GF-D8 (cell line): ENCODE data around the gene CYTH1.
A peak's percentile ranks its signal among the peaks of the same experiment; 100 is the strongest.

Experiments used
- DNase-seq: peaks from one replicate; lab custom pipeline; 2025; lab: John Stamatoyannopoulos, UW

CYTH1 gene

DNA sequence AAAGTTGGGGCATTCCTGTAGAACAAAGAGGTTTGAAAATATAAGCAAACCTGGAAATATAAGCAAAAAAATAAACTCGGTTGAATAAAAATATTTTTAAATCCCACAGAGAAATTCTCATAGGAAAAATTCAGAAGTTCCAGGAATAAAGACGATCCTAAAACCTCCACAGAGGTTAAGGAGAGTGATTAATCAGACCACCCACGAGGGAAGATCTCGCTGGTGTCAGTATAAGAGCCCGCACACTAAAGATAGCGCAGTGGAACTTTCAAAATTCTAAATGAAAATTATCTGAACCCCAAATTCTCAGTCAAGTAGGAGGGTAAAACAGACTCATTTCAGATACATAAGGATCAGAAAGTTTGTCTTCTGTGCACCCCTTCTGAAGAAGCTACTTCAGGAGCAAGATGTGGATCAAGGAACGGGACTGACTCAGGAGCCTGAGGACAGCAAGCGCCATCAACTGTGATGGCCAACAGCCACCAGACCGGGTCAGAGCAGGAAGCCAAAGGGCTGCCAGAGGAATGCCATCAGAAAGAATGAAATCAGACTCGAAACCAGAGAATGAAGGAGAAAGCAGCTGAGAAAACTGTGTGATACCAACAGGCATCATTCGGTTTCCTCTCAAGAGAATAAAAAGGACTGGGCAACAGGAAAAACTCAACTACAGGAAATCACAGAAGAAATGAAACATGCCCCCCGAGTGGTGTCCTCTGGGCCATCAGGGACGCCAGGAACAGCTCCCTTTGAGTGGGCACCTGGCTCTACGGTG, 66.9 kb downstream of the CYTH1 start:
- no peak for DNase-seq

DNA sequence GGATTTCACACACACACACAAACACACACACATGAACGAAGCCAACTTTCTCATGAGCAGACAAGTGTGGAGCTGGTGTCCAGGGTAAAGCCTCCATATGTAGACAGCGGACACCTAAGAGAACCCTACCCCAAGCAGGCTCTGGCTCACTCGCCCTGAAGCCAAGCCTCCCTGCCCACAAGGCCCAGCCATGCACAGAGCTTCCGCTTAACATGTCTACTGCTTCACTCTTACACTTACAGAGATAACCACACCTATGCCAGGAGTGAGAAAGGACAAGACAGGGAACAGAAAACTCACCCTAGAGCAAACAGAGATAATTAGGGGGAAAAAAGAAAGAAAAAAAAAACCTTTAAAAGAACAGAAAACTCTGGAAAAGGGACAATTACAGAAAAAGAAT, 67.5 kb downstream of the CYTH1 start:
- DNase-seq, result no peak

DNA sequence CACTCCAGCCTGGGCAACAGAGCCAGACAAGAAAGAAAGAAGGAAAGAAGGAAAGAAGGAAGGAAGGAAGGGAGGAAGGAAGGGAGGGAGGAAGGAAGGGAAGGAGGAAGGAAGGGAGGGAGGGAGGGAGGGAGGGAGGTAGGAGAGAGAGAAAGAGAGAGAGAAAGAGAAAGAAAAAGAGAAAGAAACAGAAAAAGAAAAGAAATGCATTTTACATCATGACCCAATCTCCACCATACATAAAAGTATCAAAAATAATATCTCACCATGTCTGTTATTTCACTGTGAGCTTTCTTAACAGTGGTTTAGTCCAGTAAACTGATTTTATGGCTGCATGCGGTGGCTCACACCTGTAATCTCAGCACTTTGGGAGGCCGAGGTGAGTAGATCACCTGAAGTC, 70.0 kb downstream of the CYTH1 start:
- DNase-seq, result no peak

DNA sequence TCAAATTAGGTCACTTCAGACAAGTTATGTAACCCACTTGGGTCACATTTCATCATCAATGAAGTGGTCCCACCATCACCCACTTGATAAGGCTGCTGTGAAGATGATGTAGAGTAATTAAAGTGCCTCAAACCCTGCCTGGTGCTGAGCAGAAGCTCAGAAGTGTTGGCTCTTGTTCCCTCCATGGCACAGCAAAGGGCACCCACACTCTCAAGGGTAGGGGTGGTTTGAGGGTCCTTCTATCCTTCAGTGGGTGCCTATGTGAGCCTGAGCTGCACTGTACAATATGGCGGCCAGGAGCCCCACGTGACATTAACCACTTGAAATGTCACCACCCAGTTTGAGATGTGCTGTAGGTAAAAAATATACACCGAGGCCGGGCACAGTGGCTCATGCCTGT, 71.5 kb downstream of the CYTH1 start:
- DNase-seq, result no peak

DNA sequence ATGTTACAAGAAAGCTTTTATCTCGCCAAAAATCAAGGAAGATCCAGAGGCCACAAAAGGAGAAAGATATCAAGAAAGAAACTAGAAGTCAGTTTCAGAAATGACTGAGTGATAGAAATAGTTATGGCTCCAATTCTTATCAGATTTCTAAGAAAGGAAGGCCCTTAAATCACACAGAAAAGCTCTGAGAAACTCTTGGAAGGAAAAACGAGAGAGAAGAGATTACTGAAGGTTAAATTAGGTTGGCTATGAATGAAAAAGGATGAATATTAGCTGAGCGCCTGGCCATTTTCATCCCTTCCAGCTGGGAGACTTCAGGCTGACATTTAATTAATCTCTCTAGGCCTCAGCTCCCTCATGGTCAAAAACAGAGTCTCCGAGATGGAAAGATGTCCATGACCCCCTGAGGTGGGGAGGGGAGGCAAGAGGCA, 72.3 kb downstream of the CYTH1 start:
- no peak for DNase-seq

DNA sequence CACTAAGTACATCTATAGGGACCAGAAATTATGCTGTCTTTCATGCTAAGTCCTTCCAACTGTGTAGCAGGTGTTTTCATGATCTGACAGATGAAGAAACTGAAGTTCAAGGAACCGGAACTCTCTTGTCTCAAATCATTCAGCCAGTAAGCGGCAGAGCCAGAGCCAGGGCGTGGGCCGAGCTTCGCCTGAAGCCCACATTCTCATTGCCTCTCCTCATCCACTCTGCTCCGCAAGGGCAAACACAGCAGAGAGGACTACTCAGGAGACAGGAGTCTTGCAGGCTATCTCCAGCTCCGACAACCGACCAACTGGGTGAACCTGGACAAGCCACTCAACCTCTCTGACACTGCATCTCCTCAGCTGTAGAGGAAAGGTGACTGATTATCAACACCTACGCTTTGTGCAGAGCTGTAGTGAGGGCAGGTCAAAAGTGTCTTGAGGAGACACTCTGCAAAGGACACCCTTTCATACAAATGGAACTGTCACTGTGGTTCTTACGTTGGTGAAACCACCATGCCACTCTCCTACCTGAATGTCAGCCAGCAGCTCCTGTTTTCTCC, 72.9 kb downstream of the CYTH1 start:
- no peak for DNase-seq

DNA sequence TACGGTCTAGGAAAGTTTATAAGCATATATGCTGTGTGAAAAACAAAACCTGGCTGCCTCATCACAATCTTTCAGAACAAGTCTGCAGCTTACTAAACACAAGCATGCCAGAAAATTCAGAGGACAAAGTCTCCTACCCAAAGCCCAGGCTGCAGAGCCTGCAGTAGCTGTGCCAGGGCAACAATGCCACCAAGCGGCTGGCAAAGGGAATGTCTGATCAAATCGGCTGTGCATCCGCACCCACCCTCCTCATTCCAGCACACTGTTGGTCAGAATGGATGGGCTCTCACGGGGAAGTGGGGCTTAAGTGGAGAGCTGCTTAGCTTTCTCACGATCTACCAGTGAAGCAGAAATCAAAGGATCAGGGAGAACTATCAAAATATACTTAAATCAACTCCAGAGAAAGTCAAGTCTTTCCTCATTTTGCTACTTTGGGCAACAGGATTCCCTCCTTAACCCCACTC, 73.5 kb downstream of the CYTH1 start:
- peak; percentile 38 for DNase-seq

DNA sequence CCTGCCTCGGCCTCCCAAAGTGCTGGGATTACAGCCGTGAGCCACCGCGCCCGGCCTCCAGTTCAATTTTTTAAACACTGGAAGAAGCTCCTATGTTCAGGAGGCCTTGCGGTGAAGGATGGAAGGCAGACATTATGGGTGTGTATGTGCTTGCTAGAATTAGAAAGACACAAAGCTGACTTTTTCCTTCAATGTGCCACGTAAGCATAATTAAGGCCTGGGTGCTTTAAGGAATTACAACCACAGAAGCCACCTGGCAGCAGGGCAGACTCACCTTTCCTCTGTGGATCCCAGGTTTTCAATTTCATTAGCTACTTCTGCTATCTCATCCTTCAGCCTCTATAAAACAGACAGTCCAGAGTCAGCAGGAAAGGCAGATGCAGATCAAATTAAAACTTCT, 74.2 kb downstream of the CYTH1 start:
- DNase-seq, result no peak

DNA sequence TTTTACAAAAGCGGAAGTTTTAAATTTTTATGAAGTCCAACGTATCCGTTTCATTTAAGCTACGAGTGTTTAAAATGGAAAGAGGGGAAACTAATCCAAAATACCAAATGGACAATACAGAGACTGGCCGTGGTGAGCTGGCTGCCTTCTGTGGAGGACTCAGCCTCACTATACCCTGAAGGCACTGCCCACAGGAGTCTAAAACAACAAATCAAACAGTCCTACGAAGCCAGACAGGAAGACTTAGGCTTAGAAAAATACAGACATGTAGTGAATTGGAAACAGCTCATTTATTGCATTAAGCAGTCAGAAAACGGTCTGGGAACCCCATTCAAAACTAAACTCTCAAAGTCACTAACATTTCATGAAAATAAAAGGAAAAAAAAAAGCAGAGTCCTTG, 75.1 kb downstream of the CYTH1 start:
- DNase-seq, result no peak

DNA sequence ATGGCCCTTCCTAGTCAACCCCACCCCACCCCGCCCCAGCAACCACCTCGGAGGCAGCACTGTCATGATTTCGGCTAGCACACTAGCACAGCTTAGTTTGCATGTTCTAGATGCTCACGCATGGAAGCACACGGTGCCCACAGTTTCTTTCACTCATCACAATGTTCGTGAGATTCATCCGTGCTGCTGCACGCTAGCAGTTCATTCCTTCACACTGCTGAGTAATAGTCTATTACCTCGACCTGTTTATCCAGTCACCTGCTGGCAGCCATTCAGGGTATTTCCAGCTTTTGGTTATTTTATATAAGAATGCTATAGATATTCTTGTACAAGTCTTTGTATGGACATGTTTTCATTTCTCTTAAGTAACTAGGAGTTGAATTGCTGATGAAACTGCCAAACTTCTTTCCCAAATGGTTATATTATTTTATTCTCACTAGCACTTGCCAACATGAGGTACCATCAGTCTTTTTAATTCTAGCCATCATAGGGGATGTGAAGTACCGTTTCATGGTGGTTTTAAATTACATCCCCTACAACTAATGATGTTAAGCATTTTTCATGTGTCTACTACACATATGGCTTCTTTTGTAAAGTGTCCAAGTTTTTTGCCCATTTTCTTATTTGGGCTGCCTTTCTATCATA, 75.7 kb downstream of the CYTH1 start:
- no peak for DNase-seq

DNA sequence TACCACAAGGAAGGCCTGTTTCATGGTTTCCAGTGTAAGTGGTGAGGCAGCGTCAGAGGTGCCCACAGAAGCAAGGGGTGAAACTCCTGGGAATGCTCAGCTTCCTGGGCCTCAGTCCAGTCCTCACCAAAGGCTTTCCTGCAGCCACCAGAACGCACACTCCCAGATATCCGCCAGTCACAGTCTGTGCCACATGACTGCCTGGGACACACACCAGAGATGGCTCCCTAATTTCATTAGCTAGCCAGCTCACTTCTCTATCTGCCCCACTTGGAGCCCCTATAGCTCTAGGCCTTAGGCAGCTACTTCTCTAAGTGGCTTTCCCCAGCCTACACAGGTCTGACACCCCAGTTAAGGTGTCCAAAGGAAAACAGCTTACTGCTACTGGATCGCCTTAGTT, 77.0 kb downstream of the CYTH1 start:
- no peak for DNase-seq

DNA sequence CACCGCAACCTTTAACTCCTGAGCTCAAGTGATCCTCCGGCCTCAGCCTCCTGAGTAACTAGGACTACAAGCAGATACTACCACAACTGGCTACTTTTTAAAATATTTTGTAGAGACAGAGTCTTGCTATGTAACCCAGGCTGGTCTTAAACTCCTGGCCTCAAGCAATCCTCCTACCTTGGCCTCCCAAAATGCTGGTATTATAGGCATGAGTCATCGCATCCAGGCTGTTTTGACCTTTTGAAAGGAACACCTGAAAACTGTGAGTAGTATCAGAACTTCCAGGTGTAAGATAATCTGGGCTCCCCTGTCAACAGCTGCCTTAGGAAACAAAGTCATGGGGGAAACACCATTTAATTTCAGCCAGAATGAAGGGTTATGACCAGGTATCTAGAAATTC, 77.5 kb downstream of the CYTH1 start:
- no peak for DNase-seq

DNA sequence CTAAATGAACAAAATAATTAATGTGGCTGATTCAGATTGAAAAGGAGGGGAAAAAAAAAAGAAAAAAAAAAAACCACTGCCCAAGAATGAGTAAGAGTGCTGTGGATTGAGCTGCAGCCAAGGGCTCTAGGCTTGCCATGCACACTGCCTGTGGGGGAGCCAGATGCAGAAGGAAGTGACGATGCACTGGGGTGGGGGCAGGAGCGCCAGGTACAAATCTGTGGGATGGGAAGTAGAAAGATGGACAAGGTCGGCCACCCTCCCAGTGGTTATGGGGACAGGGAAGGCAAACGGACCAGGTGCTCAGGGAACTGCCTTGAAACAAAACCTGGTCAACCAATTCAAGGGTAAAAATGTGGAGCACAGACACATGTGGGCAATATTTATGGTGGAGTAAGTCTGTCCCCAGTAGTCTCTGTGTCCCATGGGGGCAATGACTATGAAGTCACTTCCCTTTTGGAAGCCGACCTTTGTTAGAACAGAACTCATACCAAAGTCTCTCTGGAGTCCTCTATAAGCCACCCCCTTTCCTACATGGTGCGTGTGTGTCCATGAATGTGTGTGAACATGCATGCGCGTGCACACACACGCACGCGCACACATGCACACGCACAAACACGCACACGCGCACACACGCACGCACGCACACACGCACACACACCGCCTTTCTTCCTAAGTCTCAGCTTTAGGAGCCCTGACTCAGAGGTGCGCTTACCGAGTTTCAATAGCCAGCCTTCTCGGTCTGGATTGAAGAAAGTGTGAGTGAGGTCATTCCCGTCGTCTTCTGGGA, 84.3 kb downstream of the CYTH1 start:
- DNase-seq, result no peak

DNA sequence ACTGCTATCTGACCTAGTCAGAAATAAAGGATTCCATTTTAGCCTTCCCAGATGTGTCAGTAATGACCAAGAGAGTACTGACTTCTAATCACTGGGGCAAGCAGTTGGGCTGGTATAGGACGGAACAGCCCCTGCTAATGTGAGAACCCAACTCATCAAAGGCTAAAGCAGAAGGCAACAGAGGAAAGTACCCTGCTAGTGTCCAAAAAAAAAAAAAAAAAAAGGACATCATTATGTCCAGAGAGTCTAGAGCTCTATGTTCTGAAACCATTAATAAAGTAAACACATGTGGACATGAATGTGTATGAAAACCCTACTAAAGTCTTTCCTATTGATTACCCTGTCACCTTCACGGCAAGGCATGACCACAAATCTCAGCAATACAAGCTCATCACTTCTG, 85.0 kb downstream of the CYTH1 start:
- no peak for DNase-seq

DNA sequence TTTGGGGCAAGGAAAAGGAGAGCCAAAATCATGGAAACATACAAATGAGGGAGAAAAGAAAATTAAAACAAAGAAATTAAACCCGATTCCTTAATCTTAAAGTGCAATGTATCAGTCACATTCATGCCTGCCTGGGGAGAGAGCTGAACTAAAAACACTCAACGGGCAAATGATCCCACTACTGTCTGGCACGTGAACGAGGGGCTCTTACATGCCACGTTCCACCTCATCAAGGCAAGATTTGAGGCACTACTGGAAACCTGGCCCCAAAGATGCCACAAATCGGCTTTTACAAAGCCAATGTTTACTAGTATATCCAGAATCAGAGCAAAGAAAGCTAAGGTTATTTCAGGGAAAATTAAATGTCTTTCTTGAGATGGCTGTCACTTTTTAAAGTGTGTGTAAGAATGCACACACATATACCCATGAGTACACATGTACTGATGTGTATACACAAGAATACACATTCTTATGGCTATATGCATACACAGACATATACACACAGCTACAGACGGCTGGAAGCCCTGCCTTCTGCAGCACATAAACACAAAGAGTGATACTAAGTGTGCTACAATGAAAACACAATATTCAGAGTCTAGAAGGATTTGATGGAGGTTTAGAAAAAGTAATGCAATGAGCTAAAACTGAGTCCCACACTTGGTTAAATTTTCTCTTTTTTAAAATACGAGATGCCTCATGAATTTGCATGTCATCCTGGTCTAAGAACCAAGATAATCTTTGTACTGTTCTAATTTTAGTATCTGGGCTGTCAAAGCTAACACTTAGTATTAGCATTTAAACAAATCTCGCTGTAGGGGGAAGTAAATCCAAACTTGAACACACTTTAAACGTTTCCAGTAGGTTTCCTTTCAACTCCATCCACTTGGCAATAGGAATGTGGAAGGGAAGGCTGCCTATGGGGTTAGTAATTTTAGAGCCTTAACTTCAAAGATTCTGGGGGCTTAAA, 85.8 kb downstream of the CYTH1 start:
- no peak for DNase-seq

DNA sequence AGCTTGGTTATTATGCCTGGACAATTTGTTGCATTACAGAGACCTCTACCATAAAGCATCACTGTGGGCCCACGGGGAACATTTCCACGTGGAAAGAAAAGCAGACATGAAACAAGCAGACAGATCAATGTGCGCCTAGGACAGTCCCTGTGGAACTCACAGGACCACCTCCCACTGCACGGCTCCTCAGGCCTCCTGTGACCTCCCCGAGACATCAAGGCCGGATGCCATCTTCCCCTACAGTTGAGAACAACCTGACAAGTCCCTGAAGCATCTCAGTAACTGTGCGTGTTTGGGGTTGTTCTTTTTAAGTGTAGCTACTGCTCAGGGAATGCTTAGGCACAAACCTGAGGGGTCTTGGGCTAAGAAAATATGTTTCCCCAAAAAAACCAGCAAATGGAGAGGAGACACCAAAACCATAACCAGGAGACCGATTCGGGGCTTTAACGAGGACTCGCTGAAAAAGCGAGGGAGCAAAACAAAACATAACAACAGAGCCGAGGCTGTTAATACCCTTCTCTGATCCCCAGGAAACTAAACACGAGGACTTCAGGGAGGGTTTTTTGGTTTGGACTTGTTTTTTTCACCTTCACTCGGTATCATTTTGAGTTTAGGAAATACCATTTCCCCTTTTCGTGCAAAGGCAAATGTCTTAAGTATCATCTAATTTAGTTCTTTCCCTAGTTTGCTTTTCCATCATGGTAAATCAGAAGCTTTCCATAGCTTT, 87.1 kb downstream of the CYTH1 start:
- DNase-seq, result no peak

DNA sequence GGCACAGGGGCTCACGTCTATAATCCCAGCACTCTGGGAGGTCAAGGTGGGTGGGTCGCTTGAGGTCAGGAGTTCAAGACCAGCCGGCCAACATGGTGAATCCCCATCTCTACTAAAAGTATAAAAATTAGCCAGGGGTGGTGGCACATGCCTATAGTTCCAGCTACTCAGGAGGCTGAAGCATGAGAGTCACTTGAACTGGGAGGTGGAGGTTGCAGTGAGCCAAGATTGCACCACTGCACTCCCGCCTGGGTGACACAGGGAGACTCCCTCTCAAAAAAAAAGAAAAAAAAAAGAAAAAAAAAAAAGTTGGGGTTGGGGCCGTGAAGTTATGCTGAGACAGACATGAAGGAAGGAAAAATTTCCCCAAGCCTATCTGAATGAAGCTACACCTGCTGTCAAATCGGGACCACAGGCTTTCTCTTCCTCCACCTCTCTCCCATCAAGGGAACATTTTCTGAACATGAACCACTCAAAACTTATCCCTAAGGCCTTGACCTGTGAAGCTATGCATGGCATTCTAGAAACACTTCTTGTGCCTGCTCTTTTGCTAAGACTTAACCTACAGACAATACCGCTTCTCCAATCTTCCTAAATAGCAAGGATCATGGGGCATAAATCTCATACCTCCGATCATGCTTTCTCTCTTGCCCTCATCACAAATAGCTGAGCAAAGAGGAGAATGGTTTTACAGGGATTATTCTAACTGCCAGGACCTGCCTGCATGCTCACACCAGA, 88.6 kb downstream of the CYTH1 start:
- DNase-seq, result no peak

DNA sequence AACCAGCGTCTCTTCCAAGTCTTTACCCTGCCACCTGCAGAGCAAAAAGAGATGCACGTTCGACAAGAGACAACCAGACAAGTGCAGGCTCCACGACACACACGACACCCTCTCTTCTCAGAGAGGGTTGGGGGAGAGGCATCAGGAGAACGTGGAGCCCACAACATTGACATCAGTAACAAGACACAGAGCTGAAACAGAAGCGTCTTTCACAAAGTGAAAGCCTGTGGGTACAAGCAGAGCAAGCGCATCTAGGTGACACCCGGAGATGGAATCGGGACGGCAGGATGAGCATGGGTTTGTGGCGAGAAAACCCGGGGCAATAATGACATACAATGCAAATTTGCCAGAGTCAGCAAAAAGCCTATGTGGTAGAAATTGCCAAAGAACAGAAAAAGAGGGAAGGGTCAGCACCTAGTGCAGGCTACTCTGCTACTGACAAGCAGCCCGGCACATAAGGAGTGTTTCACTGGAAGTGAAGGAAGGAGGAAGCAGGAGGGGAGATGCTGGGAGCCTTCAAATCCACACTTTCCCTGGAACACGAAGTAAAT, 89.5 kb downstream of the CYTH1 start:
- DNase-seq, result no peak

DNA sequence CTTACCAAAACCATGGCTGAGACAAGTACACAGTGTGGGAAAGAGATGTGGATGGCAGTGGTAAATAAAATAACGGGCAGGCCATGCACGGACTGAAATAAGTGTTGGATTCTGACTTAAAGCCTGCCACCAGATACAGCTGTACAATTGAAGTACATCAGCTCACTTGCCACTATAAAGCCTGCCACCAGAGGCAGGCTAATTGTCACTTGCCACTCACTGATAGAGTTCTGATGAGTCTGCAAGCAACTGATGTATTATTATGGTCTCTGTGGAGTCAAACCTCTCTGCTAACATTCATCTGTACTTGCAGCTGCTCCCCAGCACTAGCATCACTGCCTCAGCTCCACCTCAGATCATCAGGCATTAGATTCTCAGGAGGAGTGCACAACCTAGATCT, 93.0 kb downstream of the CYTH1 start:
- no peak for DNase-seq

DNA sequence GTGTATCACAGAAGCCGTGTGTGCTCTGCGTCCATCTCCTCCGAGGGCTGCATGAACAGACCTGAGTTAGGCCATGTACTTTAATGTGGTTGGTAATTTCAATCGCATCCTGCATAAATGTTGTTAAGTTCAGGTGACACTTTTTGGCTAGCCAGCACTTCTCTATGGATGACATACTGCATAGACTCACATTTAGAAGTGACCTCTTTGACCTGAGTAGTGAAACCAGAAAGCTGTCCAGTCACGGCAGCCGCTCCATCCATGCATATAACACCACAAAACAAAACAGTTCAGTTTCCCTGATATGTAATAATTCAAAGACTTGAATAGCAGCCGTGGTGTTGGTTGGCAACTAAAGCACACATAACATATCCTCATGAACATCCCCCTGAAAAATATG, 94.1 kb downstream of the CYTH1 start:
- DNase-seq, result no peak
